Activated CD8-positive, alpha-beta T cell treated with anti-CD3 and anti-CD28 coated beads, Interleukin-2, amount 10 ng/mL, durations not matched to agents 7 days and 5 days (primary cell): Measurements from ENCODE around the gene GPR152. TPM values are rescaled to one million over a fixed set of nuclear protein-coding genes. Genes with fewer than 3 reads are reported as not detected.

Source experiments
- ATAC-seq: fragments of 150-1000 bp; cut with Tn5 transposase; one replicate; pipeline ENCODE4 v1.10.0; 2021; ENCODE audit warnings: moderate library complexity
- CTCF ChIA-PET: fragments of 350-600 bp; sonication (Branson Sonifier 250); formaldehyde crosslinking; loops from one replicate; lab custom pipeline; 2021; ENCODE audit warnings: antibody characterized with exemption; lab: Charles Lee
- POLR2A ChIA-PET: fragments of 350-600 bp; sonication (Branson Sonifier 250); formaldehyde crosslinking; loops from one replicate; lab custom pipeline; 2021; ENCODE audit warnings: antibody characterized with exemption; lab: Charles Lee
- DNase-seq: peaks from one replicate; pipeline ENCODE4 v3.0.0-alpha.2; 2020
- H3K27ac Mint-ChIP-seq: one replicate; pipeline ENCODE4 v1.8.0; 2021; ENCODE audit warnings: mild to moderate bottlenecking, mixed read lengths
- H3K27me3 Mint-ChIP-seq: one replicate; pipeline ENCODE4 v1.8.0; 2021; ENCODE audit warnings: low read depth, mixed read lengths
- H3K36me3 Mint-ChIP-seq: one replicate; pipeline ENCODE4 v1.8.0; 2021; ENCODE audit warnings: low read depth, mixed read lengths
- H3K4me1 Mint-ChIP-seq: one replicate; pipeline ENCODE4 v1.8.0; 2021; ENCODE audit warnings: low read depth, mixed read lengths
- H3K4me3 Mint-ChIP-seq: one replicate; pipeline ENCODE4 v1.8.0; 2021; ENCODE audit warnings: mild to moderate bottlenecking, mixed read lengths
- H3K9me3 Mint-ChIP-seq: one replicate; pipeline ENCODE4 v1.8.0; 2022; ENCODE audit warnings: mixed read lengths; ENCODE audit not compliant: insufficient read depth
- total RNA-seq, 2 experiments: library from RNA; stranded (reverse); gene quantifications; one replicate each; pipeline ENCODE4 v1.2.3, GENCODE V29; 2021

GPR152 gene
- total RNA-seq, 2 experiments from 2014 or later = not detected

- peaks cover 54% of the 10 kb centered on the region for H3K4me1 Mint-ChIP-seq
- peak overlapping the region; percentile 40 for H3K4me3 Mint-ChIP-seq
- ChIA-PET POLR2A (interaction anchor here (1.0 to 1.9 kb wide), 3 partner anchors 8 to 28 kb away, joined by 3 to 6 read pairs (median 6); partner anchors contain the start of gene PTPRCAP), CTCF (no interaction called here)
- H3K36me3 Mint-ChIP-seq = peaks cover 6% of the 10 kb centered on the region
- H3K27me3 Mint-ChIP-seq = peaks cover 2% of the 10 kb centered on the region
- no peak for DNase-seq
- peak overlapping the region; percentile 63 for H3K27ac Mint-ChIP-seq
- no peak for ATAC-seq
- H3K9me3 Mint-ChIP-seq = no peaks in the 10 kb centered on the region
These were observed 7.0 kb downstream of the GPR152 start for GRCh38 chr11:67445515-67445914.

- CTCF ChIA-PET = no interaction called here
- DNase-seq (no peak), ATAC-seq (no peak)
- Mint-ChIP-seq H3K9me3 (no peaks in the 10 kb centered on the region), H3K27ac (peak overlapping the region; percentile 81), H3K4me1 (peaks cover 67% of the 10 kb centered on the region), H3K27me3 (peaks cover 2% of the 10 kb centered on the region), H3K36me3 (peaks cover 28% of the 10 kb centered on the region), H3K4me3 (peak overlapping the region; percentile 58)
- POLR2A ChIA-PET = no interaction called here
These were observed 9.8 kb downstream of the GPR152 start for GRCh38 chr11:67442504-67443404.

- Mint-ChIP-seq H3K27ac (peak overlapping the region; percentile 68), H3K4me1 (peaks cover 67% of the 10 kb centered on the region), H3K27me3 (no peaks in the 10 kb centered on the region), H3K4me3 (peak overlapping the region; percentile 58), H3K9me3 (no peaks in the 10 kb centered on the region), H3K36me3 (peaks cover 36% of the 10 kb centered on the region)
- ATAC-seq (no peak), DNase-seq (no peak)
- CTCF ChIA-PET = no interaction called here
- POLR2A ChIA-PET = interaction anchor here (0.9 to 1.8 kb wide), 3 partner anchors 8 to 33 kb away, joined by 3 to 5 read pairs (median 4); no protein-coding TSS in a partner anchor
These were observed 10.7 kb downstream of the GPR152 start for GRCh38 chr11:67441731-67442351.

GRCh38 chr11:67441098-67441563 lies 11.4 kb downstream of the GPR152 start:
- ChIA-PET POLR2A (interaction anchor here (0.7 to 1.8 kb wide), 6 partner anchors 9 to 44 kb away, joined by 3 to 5 read pairs (median 4); partner anchors contain the start of gene TBC1D10C), CTCF (no interaction called here)
- H3K27me3 Mint-ChIP-seq = no peaks in the 10 kb centered on the region
- H3K9me3 Mint-ChIP-seq = no peaks in the 10 kb centered on the region
- H3K27ac Mint-ChIP-seq = peak overlapping the region; percentile 96
- H3K4me3 Mint-ChIP-seq = peak overlapping the region; percentile 5
- DNase-seq (no peak), ATAC-seq (no peak)
- peaks cover 42% of the 10 kb centered on the region for H3K36me3 Mint-ChIP-seq
- H3K4me1 Mint-ChIP-seq = peaks cover 65% of the 10 kb centered on the region

- H3K27me3 Mint-ChIP-seq = no peaks in the 10 kb centered on the region
- ChIA-PET CTCF (interaction anchor here (2.2 kb wide), 1 partner anchor 33 kb away, joined by 7 read pairs; no protein-coding TSS in a partner anchor), POLR2A (interaction anchor here (0.7 to 8.9 kb wide), 7 partner anchors 10 to 44 kb away, joined by 3 to 84 read pairs (median 4); partner anchors contain the start of genes AIP and TBC1D10C)
- peak overlapping the region; percentile 96 for H3K27ac Mint-ChIP-seq
- ATAC-seq (no peak), DNase-seq (no peak)
- peak overlapping the region; percentile 84 for H3K4me3 Mint-ChIP-seq
- H3K9me3 Mint-ChIP-seq = no peaks in the 10 kb centered on the region
- H3K36me3 Mint-ChIP-seq = peaks cover 48% of the 10 kb centered on the region
- H3K4me1 Mint-ChIP-seq = peaks cover 60% of the 10 kb centered on the region
These were observed 12.1 kb downstream of the GPR152 start for GRCh38 chr11:67440229-67441097.

GRCh38 chr11:67439321-67440228 lies 13.0 kb downstream of the GPR152 start:
- ChIA-PET POLR2A (interaction anchor here (0.6 to 8.9 kb wide), 13 partner anchors 8 to 174 kb away, joined by 3 to 109 read pairs (median 15); partner anchors contain the start of genes AIP, GPR152, PITPNM1 and PPP1CA), CTCF (interaction anchor here (0.8 to 3.0 kb wide), 10 partner anchors 19 to 94 kb away, joined by 3 to 21 read pairs (median 4); partner anchors contain the start of genes TBC1D10C and TMEM134)
- Mint-ChIP-seq H3K4me3 (peak overlapping the region; percentile 84), H3K9me3 (no peaks in the 10 kb centered on the region), H3K27ac (peak overlapping the region; percentile 96), H3K36me3 (peaks cover 55% of the 10 kb centered on the region), H3K27me3 (no peaks in the 10 kb centered on the region), H3K4me1 (peaks cover 56% of the 10 kb centered on the region)
- ATAC-seq (no peak), DNase-seq (peak; percentile 61)

GRCh38 chr11:67438158-67438902 lies 14.2 kb downstream of the GPR152 start:
- POLR2A ChIA-PET = interaction anchor here (1.0 to 8.9 kb wide), 24 partner anchors 8 to 200 kb away, joined by 3 to 109 read pairs (median 9); partner anchors contain the start of genes AIP, CABP4, CDK2AP2 and GPR152
- peaks cover 67% of the 10 kb centered on the region for H3K36me3 Mint-ChIP-seq
- peak overlapping the region; percentile 84 for H3K4me3 Mint-ChIP-seq
- H3K27ac Mint-ChIP-seq = peak overlapping the region; percentile 96
- no peaks in the 10 kb centered on the region for H3K9me3 Mint-ChIP-seq
- no peaks in the 10 kb centered on the region for H3K27me3 Mint-ChIP-seq
- CTCF ChIA-PET = interaction anchor here (0.8 to 3.0 kb wide), 25 partner anchors 10 to 191 kb away, joined by 3 to 21 read pairs (median 6); partner anchors contain the start of genes PITPNM1, POLD4, PPP1CA and RAD9A
- peaks cover 58% of the 10 kb centered on the region for H3K4me1 Mint-ChIP-seq
- ATAC-seq (peak; percentile 63), DNase-seq (peak; percentile 90)

- H3K4me1 Mint-ChIP-seq = peaks cover 61% of the 10 kb centered on the region
These were observed 14.7 kb downstream of the GPR152 start for GRCh38 chr11:67437809-67438157.

GRCh38 chr11:67437082-67437808 lies 15.3 kb downstream of the GPR152 start, which contains the start of gene PTPRCAP:
TSS of gene PTPRCAP (minus strand) at chr11:67437682. CDS start at chr11:67437619, 63 bp downstream.
- CTCF ChIA-PET = interaction anchor here (0.7 to 3.0 kb wide), 26 partner anchors 9 to 689 kb away, joined by 3 to 21 read pairs (median 6); partner anchors contain the start of genes AIP, CDK2AP2, PITPNM1 and POLD4
- H3K27me3 Mint-ChIP-seq = no peaks in the 10 kb centered on the region

More at GRCh38 chr11:67437809-67438157, 14.7 kb downstream of the GPR152 start:
- no peak for DNase-seq
- ATAC-seq = no peak
- Mint-ChIP-seq H3K4me3 (peak overlapping the region; percentile 84), H3K9me3 (no peaks in the 10 kb centered on the region), H3K27ac (peak overlapping the region; percentile 96), H3K36me3 (peaks cover 72% of the 10 kb centered on the region), H3K27me3 (no peaks in the 10 kb centered on the region)
- CTCF ChIA-PET = interaction anchor here (0.7 to 3.0 kb wide), 22 partner anchors 9 to 689 kb away, joined by 3 to 21 read pairs (median 6); partner anchors contain the start of genes PITPNM1, POLD4, PPP1CA and RAD9A
- POLR2A ChIA-PET = interaction anchor here (1.0 to 8.9 kb wide), 26 partner anchors 7 to 199 kb away, joined by 3 to 109 read pairs (median 8); partner anchors contain the start of genes AIP, CABP4, CDK2AP2 and GPR152

More at GRCh38 chr11:67437082-67437808, 15.3 kb downstream of the GPR152 start, which contains the start of gene PTPRCAP:
- no peaks in the 10 kb centered on the region for H3K9me3 Mint-ChIP-seq
- H3K36me3 Mint-ChIP-seq = peaks cover 76% of the 10 kb centered on the region
- ATAC-seq (peak; percentile 41), DNase-seq (peak; percentile 87)
- H3K4me1 Mint-ChIP-seq = peaks cover 61% of the 10 kb centered on the region
- POLR2A ChIA-PET = interaction anchor here (0.6 to 8.9 kb wide), 31 partner anchors 8 to 377 kb away, joined by 3 to 109 read pairs (median 6); partner anchors contain the start of genes AIP, CABP4, CDK2AP2 and GPR152
- peak within 1 kb of the TSS; percentile 84 for H3K4me3 Mint-ChIP-seq
- H3K27ac Mint-ChIP-seq = peak within 1 kb of the TSS; percentile 96
